Breast epithelium (tissue), 4 donors: Measurements from ENCODE around the gene KDF1. TPM values are rescaled to one million over a fixed set of nuclear protein-coding genes. Genes with fewer than 3 reads are reported as not detected.
A peak's percentile ranks its signal among the peaks of the same experiment; 100 is the strongest.

ENCODE experiments used
- DNase-seq, 2 donors: peaks; one replicate each; pipeline ENCODE4 v3.0.0-alpha.2; 2019; ENCODE audit warnings: low spot score in 2 of 2
- H3K27ac ChIP-seq, 2 donors: fragments of 200-600 bp; sonication (generic) in 1 of 2; one replicate each; pipeline ENCODE4 v1.5.1; 2016 to 2019; ENCODE audit warnings: mild to moderate bottlenecking in 1 of 2
- H3K27me3 ChIP-seq, 2 donors: fragments of 200-600 bp; sonication (generic) in 1 of 2; one replicate each; pipeline versions ENCODE4 v1.5.1 to v1.6.0; 2017 to 2019; ENCODE audit warnings: control low read depth in 1 of 2, mild to moderate bottlenecking in 1 of 2
- H3K36me3 ChIP-seq: fragments of 200-600 bp; one replicate; pipeline ENCODE4 v1.5.1; 2019
- H3K4me1 ChIP-seq, 2 donors: fragments of 200-600 bp; sonication (generic); one replicate each; pipeline ENCODE4 v1.5.1; 2016 to 2019; ENCODE audit warnings: control low read depth in 1 of 2
- H3K4me3 ChIP-seq, 3 donors: fragments of 200-600 bp; sonication (generic); 1 replicate in 2 of 3; 2 replicates in 1 of 3; pipeline ENCODE4 v1.5.1; 2016 to 2019; ENCODE audit warnings: mild to moderate bottlenecking in 3 of 3, moderate library complexity in 2 of 3
- H3K9me3 ChIP-seq, 2 donors: fragments of 200-600 bp; sonication (generic) in 1 of 2; one replicate each; pipeline ENCODE4 v1.5.1; 2016 to 2019; ENCODE audit warnings: control low read depth in 1 of 2
- POLR2A ChIP-seq: fragments of 450-650 bp; IDR thresholded peaks from one replicate; pipeline ENCODE4 v1.6.1; 2016; ENCODE audit warnings: antibody characterized with exemption, mild to moderate bottlenecking, moderate library complexity
- POLR2AphosphoS5 ChIP-seq, 3 donors: sonication (generic); formaldehyde crosslinking; IDR thresholded peaks; one replicate each; pipeline ENCODE4 v1.6.1; 2017; ENCODE audit warnings: antibody characterized with exemption in 3 of 3
- intact Hi-C: fragments of 100-400 bp; cut with DNase I; formaldehyde crosslinking; loops from one replicate; pipeline ENCODE4 v1.15.1; 2023; ENCODE audit warnings: low total_unique reads
- total RNA-seq, 3 donors: library from RNA; depleted of rRNA; stranded (reverse); fragments of >200 nt; gene quantifications; one replicate each; pipeline ENCODE4 v1.1.0, GENCODE V29; 2016
- TF ChIP-seq, protein P1 (sequence below), 3 donors: fragments of 450-650 bp; IDR thresholded peaks; one replicate each; pipeline ENCODE4 v1.5.1; 2016 to 2017; ENCODE audit warnings: antibody characterized with exemption in 3 of 3, mild to moderate bottlenecking in 3 of 3, moderate library complexity in 3 of 3

Gene KDF1
- total RNA-seq, 3 donors from 2014 or later, result 10.8 to 22.2 TPM; not detected in 1

DNA sequence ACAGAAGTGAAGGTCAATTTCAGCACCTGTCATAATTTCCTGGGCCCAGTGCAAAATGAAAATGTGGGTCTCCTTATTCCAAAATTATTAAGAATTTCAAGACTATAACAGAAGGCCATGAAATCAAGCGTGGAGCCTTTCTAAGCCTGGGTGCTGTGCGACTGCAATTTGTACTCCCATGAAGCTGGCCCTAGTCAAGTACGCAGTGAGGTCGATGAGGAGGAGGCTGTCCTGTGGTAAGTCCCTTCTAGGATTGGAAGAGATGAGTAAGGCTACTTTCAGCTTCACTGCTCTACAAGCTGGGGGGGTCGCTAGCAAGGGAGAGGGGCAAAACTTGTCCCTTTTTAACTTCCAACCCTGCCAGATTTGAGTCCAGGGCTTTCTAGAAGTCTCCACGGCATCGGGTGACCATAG lies 39.1 kb downstream of the KDF1 start:
- peak overlapping the region; percentile 89 to 100 (median 93) for H3K4me3 ChIP-seq
- H3K4me1 ChIP-seq, result peaks cover 8 to 16% of the 10 kb centered on the region in 2 donors
- TF ChIP-seq, protein P1, sequence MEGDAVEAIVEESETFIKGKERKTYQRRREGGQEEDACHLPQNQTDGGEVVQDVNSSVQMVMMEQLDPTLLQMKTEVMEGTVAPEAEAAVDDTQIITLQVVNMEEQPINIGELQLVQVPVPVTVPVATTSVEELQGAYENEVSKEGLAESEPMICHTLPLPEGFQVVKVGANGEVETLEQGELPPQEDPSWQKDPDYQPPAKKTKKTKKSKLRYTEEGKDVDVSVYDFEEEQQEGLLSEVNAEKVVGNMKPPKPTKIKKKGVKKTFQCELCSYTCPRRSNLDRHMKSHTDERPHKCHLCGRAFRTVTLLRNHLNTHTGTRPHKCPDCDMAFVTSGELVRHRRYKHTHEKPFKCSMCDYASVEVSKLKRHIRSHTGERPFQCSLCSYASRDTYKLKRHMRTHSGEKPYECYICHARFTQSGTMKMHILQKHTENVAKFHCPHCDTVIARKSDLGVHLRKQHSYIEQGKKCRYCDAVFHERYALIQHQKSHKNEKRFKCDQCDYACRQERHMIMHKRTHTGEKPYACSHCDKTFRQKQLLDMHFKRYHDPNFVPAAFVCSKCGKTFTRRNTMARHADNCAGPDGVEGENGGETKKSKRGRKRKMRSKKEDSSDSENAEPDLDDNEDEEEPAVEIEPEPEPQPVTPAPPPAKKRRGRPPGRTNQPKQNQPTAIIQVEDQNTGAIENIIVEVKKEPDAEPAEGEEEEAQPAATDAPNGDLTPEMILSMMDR (IDR thresholded peaks at IDR 0.05), result no peak
- TF ChIP-seq POLR2A (no peak), POLR2AphosphoS5 (IDR thresholded peaks at IDR 0.05) (no peak)
- intact Hi-C loops, result no loop called here
- no peak for DNase-seq
- H3K36me3 ChIP-seq, result no peaks in the 10 kb centered on the region
- peak overlapping the region; percentile 93 to 94 for H3K27ac ChIP-seq
- no peaks in the 10 kb centered on the region for H3K27me3 ChIP-seq
- no peaks in the 10 kb centered on the region for H3K9me3 ChIP-seq

DNA sequence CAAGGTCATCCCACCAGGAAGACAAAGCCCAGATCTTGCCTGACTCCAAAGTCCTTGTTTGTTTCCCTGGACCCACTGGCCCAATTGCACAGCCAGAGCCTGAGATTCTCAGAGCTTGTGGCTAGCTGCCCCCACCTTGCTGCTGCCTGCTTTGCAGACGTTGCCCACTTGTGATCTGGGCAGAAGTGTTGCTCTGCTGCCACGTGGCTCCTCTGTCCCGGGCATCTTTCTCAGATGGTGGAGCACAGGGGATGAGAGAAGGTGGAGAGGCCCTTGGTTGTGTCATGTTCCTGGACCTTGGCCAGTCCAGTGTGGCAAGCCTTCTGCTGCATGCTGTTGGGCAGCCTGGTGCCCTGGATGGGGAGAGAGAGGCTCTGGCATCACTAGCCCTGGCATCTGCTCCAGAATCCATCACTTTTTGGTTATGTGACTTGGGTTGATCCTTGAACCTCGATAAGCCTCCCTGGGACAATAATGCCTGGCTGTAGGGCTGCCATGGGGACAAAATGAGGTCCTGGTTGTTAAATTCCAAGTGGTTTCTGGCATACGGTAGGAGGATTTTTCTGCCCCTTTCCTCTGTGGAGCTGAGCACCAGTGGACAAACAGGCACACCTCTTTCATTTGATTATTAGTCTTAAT lies 44.9 kb downstream of the KDF1 start:
- Histone ChIP-seq H3K27ac (no peak overlapping the region), H3K36me3 (no peaks in the 10 kb centered on the region), H3K4me3 (no peak overlapping the region), H3K4me1 (no peaks in the 10 kb centered on the region), H3K27me3 (no peaks in the 10 kb centered on the region), H3K9me3 (no peaks in the 10 kb centered on the region)
- DNase-seq, result no peak
- intact Hi-C loops, result no loop called here
- TF ChIP-seq POLR2A, result no peak
- TF ChIP-seq, protein P1 (IDR thresholded peaks at IDR 0.05), result no peak
- TF ChIP-seq POLR2AphosphoS5 (IDR thresholded peaks at IDR 0.05), result no peak

DNA sequence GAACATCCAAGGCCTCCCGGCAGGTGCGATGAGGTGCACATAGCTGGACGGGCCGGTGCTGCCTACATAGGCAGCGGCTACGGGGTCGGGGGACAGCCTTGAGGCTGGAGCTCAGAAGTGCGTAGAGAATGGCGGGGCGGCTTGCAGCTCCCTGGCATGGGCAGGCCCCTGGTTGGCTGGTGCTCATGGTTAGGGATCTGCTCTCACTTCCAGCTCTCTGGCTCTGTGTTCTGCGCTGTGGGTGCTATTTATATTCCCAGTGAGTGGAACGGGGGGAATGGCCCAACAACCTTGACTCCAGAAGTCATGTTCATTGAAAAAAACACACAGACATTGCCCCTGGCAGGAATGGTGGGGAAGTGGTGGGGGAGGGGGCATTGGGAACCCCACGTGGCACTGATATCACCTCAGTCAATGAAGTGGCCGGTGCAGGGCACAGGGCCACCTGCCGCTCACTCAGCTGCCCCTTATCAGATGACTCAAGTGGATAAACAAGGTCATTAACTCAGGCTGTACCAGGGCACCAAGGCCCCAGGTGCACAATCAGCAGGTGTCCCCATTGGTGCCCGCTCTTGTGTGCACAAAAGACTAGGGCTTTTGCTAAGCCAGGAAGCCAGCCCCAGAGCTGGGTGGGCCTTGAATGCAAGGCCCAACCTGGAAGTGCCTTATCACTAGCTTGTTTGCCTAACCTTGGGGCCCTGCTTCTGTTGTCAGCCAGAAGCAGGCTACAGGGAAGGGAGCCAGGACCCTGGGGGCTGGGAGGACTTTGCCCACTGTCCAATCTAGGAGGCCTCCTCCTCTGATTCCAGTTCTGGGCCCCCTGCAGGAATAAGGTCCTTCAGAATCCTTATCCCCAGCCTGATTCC lies 46.3 kb downstream of the KDF1 start, which contains the start of gene NR0B2:
Gene NR0B2 (minus strand): TSS at position 222 of the 866 bp plus-strand sequence. CDS start 35 bp downstream, at position 187.
- Histone ChIP-seq H3K27ac (no peak within 1 kb of the TSS), H3K27me3 (no peaks in the 10 kb centered on the region), H3K36me3 (no peaks in the 10 kb centered on the region), H3K9me3 (no peaks in the 10 kb centered on the region), H3K4me1 (no peaks in the 10 kb centered on the region), H3K4me3 (no peak within 1 kb of the TSS)
- intact Hi-C loops, result no loop called here
- DNase-seq, result no peak
- TF ChIP-seq, protein P1 (IDR thresholded peaks at IDR 0.05), result no peak
- TF ChIP-seq POLR2AphosphoS5 (IDR thresholded peaks at IDR 0.05) (no peak), POLR2A (no peak)

DNA sequence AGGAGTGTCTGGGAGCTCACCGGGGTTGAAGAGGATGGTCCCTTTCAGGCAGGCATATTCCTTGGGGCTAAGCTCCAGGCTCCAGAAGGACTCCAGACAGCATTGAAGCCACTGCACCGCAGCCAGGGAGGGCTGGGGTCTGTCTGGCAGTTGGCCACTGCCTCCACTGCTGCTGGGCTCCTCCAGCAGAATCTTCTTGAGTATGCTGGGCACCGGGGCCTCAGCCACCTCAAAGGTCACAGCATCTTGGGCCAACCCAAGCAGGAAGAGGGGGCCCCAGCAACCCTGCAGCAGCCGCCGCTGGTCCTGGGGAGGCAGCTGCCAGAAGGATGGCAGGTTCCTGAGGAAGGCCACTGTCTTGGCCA lies 46.9 kb downstream of the KDF1 start:
- Histone ChIP-seq H3K4me1 (no peaks in the 10 kb centered on the region), H3K36me3 (no peaks in the 10 kb centered on the region), H3K27me3 (no peaks in the 10 kb centered on the region), H3K27ac (no peak overlapping the region), H3K4me3 (no peak overlapping the region), H3K9me3 (no peaks in the 10 kb centered on the region)
- intact Hi-C loops, result no loop called here
- no peak for DNase-seq
- TF ChIP-seq POLR2AphosphoS5 (IDR thresholded peaks at IDR 0.05) (no peak), POLR2A (no peak)
- TF ChIP-seq, protein P1 (IDR thresholded peaks at IDR 0.05), result no peak

DNA sequence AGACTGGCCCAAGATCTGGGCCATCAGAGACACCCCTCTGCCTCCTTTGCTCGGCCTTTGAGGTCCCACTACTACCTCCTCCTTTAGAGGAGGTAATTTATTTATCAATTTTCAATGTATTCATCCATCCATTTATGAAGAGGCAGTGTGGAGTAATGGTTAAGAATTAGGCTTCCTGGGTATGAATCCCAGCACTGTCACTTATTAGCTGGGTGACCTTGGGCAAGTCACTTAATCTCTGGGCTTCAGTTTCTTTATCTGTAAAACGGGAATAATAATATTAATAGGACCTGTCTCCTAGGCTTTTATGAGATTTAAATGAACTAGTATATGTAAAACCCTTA lies 48.1 kb downstream of the KDF1 start:
- no peak overlapping the region for H3K4me3 ChIP-seq
- intact Hi-C loops, result no loop called here
- no peak for DNase-seq
- H3K36me3 ChIP-seq, result no peaks in the 10 kb centered on the region
- TF ChIP-seq POLR2A, result no peak
- TF ChIP-seq, protein P1 (IDR thresholded peaks at IDR 0.05), result no peak
- H3K27me3 ChIP-seq, result no peaks in the 10 kb centered on the region
- no peaks in the 10 kb centered on the region for H3K9me3 ChIP-seq
- no peak overlapping the region for H3K27ac ChIP-seq
- H3K4me1 ChIP-seq, result no peaks in the 10 kb centered on the region
